Heart right ventricle (tissue), 16 donors: ENCODE measurements around the gene OR51B4. TPM values are rescaled to one million over a fixed set of nuclear protein-coding genes. Genes with fewer than 3 reads are reported as not detected.
"Not testable (repeated sequence)": the region's sequence is repeated elsewhere in the genome, so short reads cannot be mapped to it uniquely, and the experiment has no call there.

Experiments used
- ATAC-seq, 8 donors: fragments of 200-7000 bp; cut with Tn5 transposase; one replicate each; pipeline ENCODE4 v1.9.1; 2020; ENCODE audit warnings: mild to moderate bottlenecking in 8 of 8, moderate library complexity in 8 of 8, moderate number of reproducible peaks in 1 of 8
- DNase-seq, 2 donors: peaks; one replicate each; pipeline ENCODE4 v3.0.0-alpha.2; 2020
- H3K27ac ChIP-seq, 10 donors: fragments of 200-600 bp; sonication (generic) in 2 of 10; one replicate each; pipeline versions ENCODE4 v1.5.0 to v1.8.0; 2020 to 2022; ENCODE audit warnings: mild to moderate bottlenecking in 3 of 10
- H3K27me3 ChIP-seq, 7 donors: fragments of 200-600 bp; one replicate each; pipeline ENCODE4 v1.8.0; 2021 to 2022; ENCODE audit warnings: mild to moderate bottlenecking in 2 of 7
- H3K36me3 ChIP-seq, 9 donors: fragments of 200-600 bp; sonication (generic) in 1 of 9; one replicate each; pipeline versions ENCODE4 v1.5.0 to v1.8.0; 2020 to 2022; ENCODE audit warnings: mild to moderate bottlenecking in 2 of 9
- H3K4me1 ChIP-seq, 9 donors: fragments of 200-600 bp; sonication (generic) in 1 of 9; one replicate each; pipeline versions ENCODE4 v1.5.0 to v1.8.0; 2020 to 2022; ENCODE audit warnings: mild to moderate bottlenecking in 4 of 9
- H3K4me3 ChIP-seq, 10 donors: fragments of 200-600 bp; sonication (generic) in 2 of 10; one replicate each; pipeline versions ENCODE4 v1.5.0 to v1.8.0; 2020 to 2022; ENCODE audit warnings: mild to moderate bottlenecking in 7 of 10, moderate library complexity in 2 of 10
- H3K9me3 ChIP-seq, 11 donors: fragments of 200-600 bp in 10 of 11; sonication (generic) in 2 of 11; one replicate each; pipeline versions ENCODE4 v1.5.0 to v1.8.0; 2013 to 2022; ENCODE audit warnings: mild to moderate bottlenecking in 2 of 11, control low read depth in 1 of 11, moderate library complexity in 1 of 11
- CTCF ChIP-seq, 9 donors: fragments of 200-600 bp; sonication (generic) in 2 of 9; IDR thresholded peaks; one replicate each; pipeline versions ENCODE4 v1.5.0 to v1.8.0; 2021 to 2022; ENCODE audit warnings: antibody characterized with exemption in 9 of 9, mild to moderate bottlenecking in 5 of 9, moderate library complexity in 1 of 9
- WGBS, 2 donors: extraction: QIAGEN DNeasy Blood & Tissue Kit; methylation state at CpG; one replicate each; pipeline ENCODE4 v1.1.7; 2013; ENCODE audit warnings: inconsistent platforms in 1 of 2; 5-methylcytosine and 5-hydroxymethylcytosine counted together
- intact Hi-C, 10 donors: fragments of 100-400 bp; cut with DNase I; formaldehyde crosslinking; loops; one replicate each; pipeline versions ENCODE4 v1.11.1 to v1.14.2; 2022
- polyA plus RNA-seq, 2 donors: library from polyadenylated mRNA; stranded (reverse); fragments of 200-250 nt; gene quantifications; one replicate each; pipeline ENCODE4 v1.2.3, GENCODE V29; 2013
- total RNA-seq, 10 donors: library from RNA; stranded (reverse); fragmentation: NEBNext Ultra II Directional in 3 of 10; extraction: Animal tissue kit (Norgen Biotek cat#: 25700) in 3 of 10; gene quantifications; one replicate each; pipeline versions ENCODE4 v1.2.1 to v1.2.4, GENCODE V29; 2021 to 2023
- donor health status: Arrhythmogenic right ventricular cardiomyopathy.
- donor health status: ischemic (EF 13 %, LVEDD 7.1; RV severe dilation, severe dysfunction).
- donor health status: healthy with polysubstance abuse.
- donor health status: DM: no; HTN: yes; CAD: no.
- donor health status: DM: no; HTN: no; CAD: no.
- donor health status: ischemic (EF 25% LVEDD 6.9; RV normal size, moderate dysfunction).
- donor health status: ischemic (EF 25% LVEDD 5.7; RV mildly dilated, moderate dysfunction).
- donor health status: healthy.
- donor health status: DM: yes; HTN: yes; CAD: no.
- donor health status: Ischemic cardiomyopathy.
- donor health status: ischemic (EF 35%, LVEDD 5.7; RV mildly dilated, moderate dysfunction).
- donor health status: nonischemic (EF 11% LVEDD 7.7; RV severe dilation, severe dysfunction).
- donor health status: DM: yes; HTN: yes; CAD: no.
- donor health status: PGD.
- donor health status: ischemic (EF 29% LVEDD 5.4; RV normal size, mild dysfunction).
- donor health status: nonischemic (EF 23%, LVEDD 6.1; RV moderate dilation, normal function).

The OR51B4 gene
- total and polyA plus RNA-seq, 12 donors: not detected

DNA sequence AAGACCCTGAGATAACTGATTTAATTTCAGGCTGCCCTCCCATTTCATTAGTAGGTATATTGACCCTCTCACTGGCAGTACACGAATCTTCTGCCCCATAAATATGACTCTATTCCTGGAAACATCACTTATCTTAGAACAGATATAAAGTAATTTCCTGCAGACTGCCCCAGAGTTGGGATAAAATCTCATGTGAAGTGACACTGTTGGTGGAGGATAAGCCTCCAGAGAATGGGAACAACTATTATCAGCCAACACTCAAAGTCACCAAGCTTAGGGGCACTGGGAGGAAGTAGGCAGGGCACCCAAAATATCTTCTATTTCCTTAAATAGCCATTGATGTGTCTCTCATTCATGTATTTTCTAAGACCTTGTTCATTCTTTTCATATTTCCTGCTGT lies 33.4 kb upstream of the OR51B4 start:
- Histone ChIP-seq H3K4me3 (no peak overlapping the region), H3K27ac (no peak overlapping the region), H3K27me3 (no peaks in the 10 kb centered on the region), H3K36me3 (no peaks in the 10 kb centered on the region), H3K9me3 (no peaks in the 10 kb centered on the region), H3K4me1 (no peaks in the 10 kb centered on the region)
- 32 to 35% methylated on average over 1 of the region's 1 CpG for WGBS, 2 donors
- no peak for ATAC-seq
- intact Hi-C loops: no loop called here
- no peak for TF ChIP-seq CTCF (IDR thresholded peaks at IDR 0.05)
- no peak for DNase-seq

DNA sequence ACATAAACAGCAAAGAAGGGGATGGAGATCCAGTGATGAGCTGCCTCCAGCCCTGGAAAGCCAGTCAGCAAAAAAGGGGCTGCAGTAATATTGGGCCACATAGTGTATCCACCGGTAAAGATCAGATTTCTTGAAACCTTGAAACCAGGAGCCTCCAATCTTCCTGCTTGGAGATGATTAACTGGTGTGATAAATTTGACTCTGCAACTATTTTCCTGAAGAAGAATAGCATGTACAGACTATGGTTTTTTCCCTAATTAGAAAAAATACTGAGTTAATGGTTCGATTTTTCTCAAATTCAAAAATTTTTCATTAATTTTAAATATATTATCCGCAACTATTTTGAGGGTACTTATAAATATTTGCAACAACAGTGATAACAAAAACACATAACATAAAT lies 22.5 kb upstream of the OR51B4 start, which contains the start of gene OR51B2:
TSS of gene OR51B2 (minus strand) at position 101 of the 400 bp plus-strand sequence. CDS start at position 101, 0 bp downstream.
- 71 to 74% methylated on average over 3 of the region's 3 CpGs for WGBS, 2 donors
- DNase-seq: no peak
- intact Hi-C loops: no loop called here

GRCh38 chr11:5317292-5317691 lies 15.5 kb upstream of the OR51B4 start:
- WGBS, 2 donors: 66 to 72% methylated on average over 5 of the region's 5 CpGs
- intact Hi-C loops: no loop called here
- H3K9me3 ChIP-seq: peaks cover 0 to 4% (median 0%) of the 10 kb centered on the region in 11 donors
- no peak for TF ChIP-seq CTCF (IDR thresholded peaks at IDR 0.05)
- H3K36me3 ChIP-seq: no peaks in the 10 kb centered on the region
- no peak overlapping the region for H3K27ac ChIP-seq
- no peak for ATAC-seq
- H3K27me3 ChIP-seq: no peaks in the 10 kb centered on the region
- no peak for DNase-seq
- no peaks in the 10 kb centered on the region for H3K4me1 ChIP-seq
- H3K4me3 ChIP-seq: no peak overlapping the region

More for the DNA sequence above, 22.5 kb upstream of the OR51B4 start, which contains the start of gene OR51B2:
- H3K9me3 ChIP-seq: no peaks in the 10 kb centered on the region
- no peak within 1 kb of the TSS for H3K27ac ChIP-seq
- H3K36me3 ChIP-seq: no peaks in the 10 kb centered on the region
- TF ChIP-seq CTCF (IDR thresholded peaks at IDR 0.05): no peak
- no peaks in the 10 kb centered on the region for H3K27me3 ChIP-seq
- H3K4me3 ChIP-seq: no peak within 1 kb of the TSS
- H3K4me1 ChIP-seq: no peaks in the 10 kb centered on the region
- no peak for ATAC-seq

DNA sequence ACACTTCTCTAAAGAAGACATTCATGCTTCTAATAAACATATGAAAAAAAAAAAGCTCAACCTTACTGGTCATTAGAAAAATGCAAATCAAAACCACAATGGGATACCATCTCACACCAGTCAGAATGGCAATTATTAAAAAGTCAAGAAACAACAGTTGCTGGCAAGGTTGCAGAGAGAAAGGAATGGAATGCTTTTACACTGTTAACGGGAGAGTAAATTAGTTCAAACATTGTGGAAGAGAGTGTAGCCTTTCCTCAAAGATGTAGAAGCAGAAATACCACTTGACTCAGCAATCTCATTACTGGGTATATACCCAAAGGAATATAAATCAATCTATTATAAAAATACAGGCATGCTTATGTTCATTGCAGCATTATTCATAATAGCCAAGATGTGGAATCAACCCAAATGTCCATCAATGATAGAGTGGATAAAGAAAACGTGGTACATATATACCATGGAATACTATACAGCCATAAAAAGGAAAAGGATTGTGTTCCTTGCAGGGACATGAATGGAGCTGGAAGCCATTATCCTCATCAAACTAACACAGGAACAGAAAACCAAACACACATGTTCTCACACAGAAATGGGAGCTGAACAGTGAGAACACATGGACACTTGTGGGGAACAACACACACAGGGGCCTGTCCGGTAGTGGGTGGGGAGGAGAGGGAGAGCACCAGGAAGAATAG lies 11.7 kb upstream of the OR51B4 start:
- H3K27me3 ChIP-seq, ATAC-seq, H3K4me3 ChIP-seq, H3K4me1 ChIP-seq, intact Hi-C loops, DNase-seq, H3K36me3 ChIP-seq, H3K9me3 ChIP-seq, H3K27ac ChIP-seq: not testable (repeated sequence)
- 77 to 80% methylated on average over 3 of the region's 3 CpGs for WGBS, 2 donors

DNA sequence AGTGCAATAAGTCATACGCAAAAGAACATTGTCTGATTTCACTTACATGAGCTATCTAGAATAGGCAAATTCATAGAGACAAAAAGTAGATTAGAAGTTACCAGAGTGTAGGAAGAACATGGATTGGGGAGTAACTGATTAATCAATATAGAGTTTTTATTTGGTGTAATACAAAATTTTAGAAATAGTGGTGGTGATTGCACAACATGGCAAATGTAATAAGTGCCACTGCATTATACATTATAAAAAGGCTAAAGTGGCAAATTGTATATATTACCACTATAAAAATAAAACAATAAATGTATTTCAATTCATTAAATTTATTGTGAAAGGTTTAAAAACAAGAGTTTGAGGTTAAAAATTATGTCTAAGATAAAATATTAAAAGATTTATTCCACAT lies 8.7 kb upstream of the OR51B4 start:
- ATAC-seq: no peak
- intact Hi-C loops: no loop called here

More for the DNA sequence above, 8.7 kb upstream of the OR51B4 start:
- H3K4me1 ChIP-seq: no peaks in the 10 kb centered on the region
- peaks cover 0 to 4% (median 0%) of the 10 kb centered on the region in 11 donors for H3K9me3 ChIP-seq
- TF ChIP-seq CTCF (IDR thresholded peaks at IDR 0.05): no peak
- no peaks in the 10 kb centered on the region for H3K27me3 ChIP-seq
- H3K4me3 ChIP-seq: no peak overlapping the region
- H3K27ac ChIP-seq: no peak overlapping the region
- DNase-seq: no peak
- WGBS, 2 donors: 97 to 99% methylated on average over 1 of the region's 1 CpG
- no peaks in the 10 kb centered on the region for H3K36me3 ChIP-seq
